SK-N-MC (cell line): ENCODE data around the gene LST1.

Experiments used
- EZH2 ChIP-seq: fragments of 200-600 bp; sonication (generic); IDR thresholded peaks from one replicate; pipeline ENCODE4 v1.6.1; 2017; ENCODE audit warnings: antibody characterized with exemption
- POLR2AphosphoS5 ChIP-seq: IDR thresholded peaks from 2 replicates; pipeline ENCODE4 v1.6.1; 2012; ENCODE audit warnings: mild to moderate bottlenecking, low read depth, low read length, borderline replicate concordance

GRCh38 chr6:31572041-31572911 lies 13.8 kb upstream of the LST1 start, which contains the start of gene LTA:
- TF ChIP-seq EZH2 (no peak), POLR2AphosphoS5 (no peak)
